Fibroblast of upper back skin (primary cell): ENCODE data around the gene PLIN4.

Source experiments
- DNase-seq: peaks from one replicate; pipeline ENCODE4 v3.0.0-alpha.2; 2013

The PLIN4 gene

DNA sequence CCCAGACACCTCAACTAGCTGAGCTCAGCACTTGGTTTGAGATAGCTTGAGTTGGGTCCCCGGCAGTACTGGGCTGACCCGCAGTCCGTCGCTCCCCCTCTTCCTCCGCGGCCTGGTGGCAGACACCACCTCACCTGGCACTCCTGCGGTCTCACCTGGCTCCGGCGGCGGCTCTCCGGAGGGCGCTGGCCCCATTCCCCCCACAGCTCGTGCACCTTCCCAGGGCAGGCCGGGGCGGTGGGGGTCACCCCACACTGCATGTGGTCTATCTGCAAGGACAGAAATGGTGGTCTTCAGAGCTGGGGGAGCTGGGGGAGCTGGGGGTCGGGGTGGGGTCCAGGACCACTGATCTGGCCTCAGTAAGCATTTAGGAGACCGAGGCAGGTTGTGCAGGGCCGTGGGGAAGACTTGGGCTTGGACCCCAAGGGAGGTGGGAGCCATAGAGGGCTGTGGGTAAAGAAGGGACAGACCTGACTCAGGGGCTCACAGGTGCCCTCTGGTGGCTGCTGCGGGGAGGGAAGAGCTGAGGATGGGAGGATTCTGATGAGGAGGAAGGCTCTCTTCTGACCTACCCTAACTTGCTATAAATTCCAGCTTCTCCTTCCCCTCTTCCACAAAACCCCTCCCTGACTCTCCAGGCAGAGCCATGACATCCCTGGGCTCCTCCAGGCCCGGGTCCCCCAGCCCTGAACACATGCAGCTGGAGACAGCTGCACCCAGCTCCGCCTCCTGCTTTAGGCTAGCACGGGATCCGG, 6.7 kb upstream of the PLIN4 start:
- peak; percentile 30 for DNase-seq

- DNase-seq: peak; percentile 6
Measured at GRCh38 chr19:4523306-4524110, 5.2 kb upstream of the PLIN4 start.

DNA sequence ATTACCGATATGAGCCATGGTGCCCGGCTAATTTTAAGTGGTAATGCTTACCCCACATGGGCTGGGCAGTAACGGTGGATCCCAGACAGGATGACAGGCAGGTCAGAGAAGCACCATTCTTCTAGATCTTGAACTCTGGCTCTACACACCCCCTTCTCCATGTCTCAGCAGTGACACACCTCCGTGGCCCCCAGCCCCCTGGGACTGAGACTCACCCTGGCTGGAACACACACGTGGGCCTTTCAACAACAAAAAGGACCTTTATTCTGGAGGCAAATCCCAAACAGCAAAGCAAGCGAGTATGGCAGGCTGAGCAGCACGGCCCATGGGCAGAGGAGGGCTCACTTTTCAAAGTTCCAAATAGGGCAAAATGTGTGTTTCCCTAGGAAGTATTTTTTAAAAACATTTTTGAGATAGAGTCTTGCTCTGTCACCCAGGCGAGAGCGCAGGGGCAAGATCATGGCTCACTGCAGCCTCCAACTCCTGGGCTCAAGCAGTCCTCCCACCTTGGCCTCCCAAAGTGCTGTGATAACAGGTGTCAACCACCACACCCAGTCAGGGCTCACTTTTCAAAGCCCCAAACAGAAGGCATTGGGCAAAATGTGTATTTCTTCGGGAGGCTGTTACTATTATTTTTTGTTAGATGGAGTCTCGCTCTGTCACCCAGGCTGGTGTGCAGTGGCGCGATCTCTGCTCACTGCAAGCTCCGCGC, 4.2 kb upstream of the PLIN4 start:
- DNase-seq: no peak

DNA sequence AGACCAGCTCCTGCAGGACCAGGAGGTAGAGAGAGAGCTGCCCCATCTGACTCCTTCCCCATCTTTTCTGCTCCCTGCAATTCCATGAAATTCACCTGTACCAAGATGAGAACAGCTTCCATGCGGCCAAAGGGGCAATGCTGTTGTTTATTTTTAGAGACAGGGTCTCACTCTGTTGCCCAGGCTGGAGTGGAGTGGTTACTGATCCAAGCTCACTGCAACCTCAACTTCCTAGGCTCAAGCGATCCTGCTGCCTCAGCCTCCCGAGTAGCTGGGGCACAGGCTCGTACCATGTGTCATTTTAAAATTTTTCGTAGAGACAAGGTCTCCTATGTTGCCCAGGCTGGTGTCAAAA, 3.6 kb upstream of the PLIN4 start:
- no peak for DNase-seq

- no peak for DNase-seq
Measured at GRCh38 chr19:4521170-4521887, 3.0 kb upstream of the PLIN4 start.

GRCh38 chr19:4519521-4520277, 1.4 kb upstream of the PLIN4 start:
- DNase-seq: no peak

- DNase-seq: no peak
Measured at GRCh38 chr19:4519172-4519496, 848 bp upstream of the PLIN4 start.

DNA sequence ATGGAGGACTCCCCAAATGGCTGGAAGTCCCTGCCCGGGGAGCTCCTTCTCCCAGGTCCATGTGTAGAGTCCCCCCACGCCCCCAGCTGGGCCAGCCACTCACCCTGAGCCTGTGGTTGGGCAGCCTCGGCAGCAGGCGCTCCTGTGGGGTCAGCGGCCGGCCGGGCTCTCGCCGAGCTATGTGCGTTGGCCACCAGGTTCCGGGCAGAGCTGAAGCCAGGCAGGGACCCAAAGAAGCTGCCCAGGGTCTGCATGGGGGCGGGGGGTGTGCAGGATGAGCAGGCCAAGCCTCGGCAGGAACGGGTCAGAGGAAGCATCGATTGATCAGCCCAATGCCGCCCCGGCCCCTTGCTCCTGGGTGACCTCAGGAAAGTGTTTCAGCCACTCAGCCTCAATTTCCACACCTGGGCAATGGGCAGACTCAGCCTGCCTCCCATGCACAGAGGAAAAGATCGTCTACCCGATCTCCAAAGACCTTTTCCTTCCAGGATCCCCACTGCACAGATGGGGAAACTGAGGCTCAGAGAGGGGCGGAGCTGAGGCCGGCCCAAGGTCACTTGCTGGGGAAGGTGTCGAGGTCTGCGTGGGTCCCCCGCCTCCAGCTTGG, 732 bp downstream of the PLIN4 start:
- DNase-seq: no peak

DNA sequence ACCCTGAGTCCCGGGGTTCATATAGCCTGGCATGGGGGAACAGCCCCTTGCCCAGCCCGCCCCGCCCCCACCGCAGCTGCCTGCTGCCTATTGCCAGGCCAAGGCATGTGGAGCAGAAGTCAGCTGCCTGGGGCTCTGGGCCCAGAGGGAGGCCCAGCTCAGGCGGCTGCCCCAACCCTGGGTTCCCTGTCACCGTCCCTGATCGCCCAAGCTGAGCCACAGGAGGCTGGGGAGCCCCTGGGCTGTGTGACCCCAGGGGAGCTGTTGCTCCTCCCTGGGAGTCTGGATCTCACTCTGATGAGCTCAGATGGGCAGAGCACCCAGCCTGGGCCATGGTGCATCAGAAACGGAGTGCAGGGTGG, 1.4 kb downstream of the PLIN4 start:
- no peak for DNase-seq

GRCh38 chr19:4516199-4516938, 1.9 kb downstream of the PLIN4 start:
- no peak for DNase-seq

GRCh38 chr19:4515732-4516131, 2.6 kb downstream of the PLIN4 start:
- DNase-seq: no peak

- DNase-seq: no peak
Measured at GRCh38 chr19:4513248-4513647, 5.0 kb downstream of the PLIN4 start.

DNA sequence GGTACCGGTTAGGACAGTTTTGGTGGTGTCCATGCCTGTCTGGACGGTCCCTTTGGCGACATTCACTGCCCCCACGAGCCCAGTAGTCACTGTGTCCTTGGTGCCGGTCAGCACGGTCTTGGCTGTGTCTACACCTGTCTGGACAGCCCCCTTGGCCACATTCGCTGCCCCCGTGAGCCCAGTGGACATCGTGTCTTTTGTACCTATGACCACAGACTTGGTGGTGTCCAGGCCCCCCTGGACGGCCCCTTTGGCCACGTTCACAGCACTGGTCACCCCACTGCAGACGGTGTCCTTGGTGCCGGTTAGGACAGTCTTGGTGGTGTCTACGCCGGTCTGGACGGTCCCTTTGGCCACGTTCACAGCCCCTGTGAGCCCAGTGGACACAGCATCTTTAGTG, 6.2 kb downstream of the PLIN4 start:
- DNase-seq: no peak

DNA sequence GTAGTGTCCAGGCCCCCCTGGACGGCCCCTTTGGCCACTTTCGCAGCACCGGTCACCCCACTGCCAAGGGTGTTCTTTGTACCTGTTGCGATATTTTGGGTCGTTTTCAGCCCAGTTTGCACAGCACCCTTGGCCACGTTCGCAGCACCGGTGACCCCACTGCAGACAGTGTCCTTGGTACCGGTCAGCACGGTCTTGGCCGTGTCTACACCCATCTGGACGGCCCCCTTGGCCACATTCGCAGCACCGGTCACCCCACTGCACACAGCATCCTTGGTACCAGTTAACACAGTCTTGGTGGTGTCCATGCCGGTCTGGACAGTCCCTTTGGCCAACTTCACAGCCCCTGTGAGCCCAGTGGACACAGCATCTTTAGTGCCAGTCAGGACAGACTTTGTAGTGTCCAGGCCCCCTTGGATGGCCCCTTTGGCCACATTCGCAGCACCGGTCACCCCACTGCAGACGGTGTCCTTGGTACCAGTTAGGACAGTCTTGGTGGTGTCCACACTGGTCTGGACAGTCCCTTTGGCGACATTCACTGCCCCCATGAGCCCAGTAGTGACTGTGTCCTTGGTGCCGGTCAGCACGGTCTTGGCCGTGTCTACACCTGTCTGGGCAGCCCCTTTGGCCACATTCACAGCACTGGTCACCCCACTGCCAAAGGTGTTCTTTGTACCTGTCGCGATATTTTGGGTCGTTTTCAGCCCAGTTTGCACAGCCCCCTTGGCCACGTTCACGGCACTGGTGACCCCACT, 6.8 kb downstream of the PLIN4 start:
- DNase-seq: no peak

- DNase-seq: no peak
Measured at GRCh38 chr19:4510435-4511255, 7.6 kb downstream of the PLIN4 start.

- DNase-seq: no peak
Measured at GRCh38 chr19:4508698-4509097, 9.6 kb downstream of the PLIN4 start.

DNA sequence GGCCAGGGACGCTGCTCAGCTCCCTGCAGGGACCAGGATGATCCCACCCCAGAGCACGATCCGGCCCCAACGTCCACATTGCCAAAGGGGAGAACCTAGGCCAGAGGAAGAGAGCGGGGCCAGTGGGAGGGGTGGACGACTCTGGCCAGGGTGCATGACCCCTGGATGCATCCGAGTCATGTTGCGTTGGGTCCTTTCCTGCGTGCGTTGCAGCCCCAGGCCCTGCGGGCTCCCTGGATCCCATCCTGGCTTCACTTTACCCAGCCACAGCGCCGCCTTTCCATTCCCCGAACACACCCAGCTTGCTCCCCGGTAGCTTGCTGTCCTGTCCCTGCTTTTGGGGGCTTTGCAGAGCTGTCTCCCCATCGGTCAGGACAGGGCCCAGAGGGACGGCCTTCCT, 10.5 kb downstream of the PLIN4 start:
- DNase-seq: no peak

- no peak for DNase-seq
Measured at GRCh38 chr19:4507150-4507452, 11.2 kb downstream of the PLIN4 start.

DNA sequence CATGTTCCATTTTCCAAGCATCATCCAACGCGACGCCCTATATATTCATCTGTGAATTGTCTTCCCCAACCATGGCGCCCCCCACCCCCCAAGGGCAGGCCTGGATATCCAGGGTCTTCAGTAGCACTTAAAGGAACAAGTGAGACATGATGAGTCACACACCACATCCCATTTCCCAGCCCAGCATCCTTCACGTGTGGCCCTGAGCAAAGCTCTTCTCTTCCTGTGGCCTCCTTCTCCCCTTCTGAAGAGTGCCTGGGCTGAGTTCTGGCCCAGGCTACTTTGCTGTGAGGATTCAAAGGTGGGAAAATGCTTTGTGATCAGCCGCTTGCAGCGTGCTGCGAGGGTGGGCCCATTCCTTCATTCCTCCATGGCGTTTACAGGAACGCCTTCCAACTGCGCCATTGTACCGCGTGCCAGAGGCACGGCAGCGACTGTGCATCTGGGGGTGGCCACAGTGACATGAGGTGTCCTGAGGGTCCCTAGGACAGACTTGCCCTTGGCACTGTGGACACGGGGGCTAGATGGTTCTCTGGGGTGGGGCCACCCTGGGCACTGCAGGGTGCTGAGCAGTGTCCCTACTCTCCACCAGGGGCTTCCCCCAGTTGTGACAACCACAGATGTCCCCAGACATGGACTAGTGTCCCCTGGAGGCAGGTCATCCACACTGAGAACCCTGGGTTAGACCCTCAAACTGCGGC, 11.7 kb downstream of the PLIN4 start:
- DNase-seq: peak; percentile 63
